CD4-positive, CD25-positive, alpha-beta regulatory T cell (primary cell): ENCODE data around the gene IGLON5. TPM values are rescaled to one million over a fixed set of nuclear protein-coding genes. Genes with fewer than 3 reads are reported as not detected.

Experiments
- ATAC-seq, 2 donors: fragments of 150-1000 bp; cut with Tn5 transposase; one replicate each; pipeline ENCODE4 v1.10.0; 2021; ENCODE audit warnings: low read depth in 2 of 2, moderate number of reproducible peaks in 2 of 2, moderate library complexity in 1 of 2
- DNase-seq, 3 donors: peaks; one replicate each; pipeline versions ENCODE4 v3.0.0 to v3.0.0-alpha.2; 2012 to 2022; ENCODE audit warnings: mixed read lengths in 1 of 3
- H3K27ac ChIP-seq: one replicate; pipeline ENCODE4 v1.7.0; 2013; ENCODE audit warnings: mild to moderate bottlenecking, low read length; ENCODE audit not compliant: insufficient read depth, poor library complexity, severe bottlenecking
- H3K27me3 ChIP-seq: one replicate; pipeline ENCODE4 v1.7.0; 2013; ENCODE audit warnings: low read length; ENCODE audit not compliant: control insufficient read depth, insufficient read depth
- H3K36me3 ChIP-seq: one replicate; pipeline ENCODE4 v1.7.0; 2013; ENCODE audit warnings: mild to moderate bottlenecking, low read length, moderate library complexity; ENCODE audit not compliant: control insufficient read depth, insufficient read depth
- H3K4me1 ChIP-seq: 2 replicates; pipeline ENCODE4 v1.7.0; 2013; ENCODE audit warnings: mild to moderate bottlenecking, low read length; ENCODE audit not compliant: insufficient read depth, control insufficient read depth, poor library complexity, severe bottlenecking
- H3K4me3 ChIP-seq: one replicate; pipeline ENCODE4 v1.7.0; 2013; ENCODE audit warnings: low read depth, mild to moderate bottlenecking, low read length, moderate library complexity
- H3K9me3 ChIP-seq, 2 experiments: 1 replicate in 1 of 2; 2 replicates in 1 of 2; pipeline ENCODE4 v1.7.0; 2013; ENCODE audit warnings: low read length in 2 of 2, mild to moderate bottlenecking in 1 of 2, moderate library complexity in 1 of 2; ENCODE audit not compliant: control insufficient read depth in 2 of 2
- H3K27ac Mint-ChIP-seq, 3 donors: one replicate each; pipeline ENCODE4 v1.8.0; 2020 to 2022; ENCODE audit warnings: mild to moderate bottlenecking in 3 of 3, mixed read lengths in 3 of 3, moderate library complexity in 2 of 3
- H3K27me3 Mint-ChIP-seq: one replicate; pipeline ENCODE4 v1.8.0; 2022; ENCODE audit warnings: mild to moderate bottlenecking, mixed read lengths
- H3K36me3 Mint-ChIP-seq: one replicate; pipeline ENCODE4 v1.8.0; 2020; ENCODE audit warnings: mixed read lengths
- H3K4me1 Mint-ChIP-seq, 4 donors: one replicate each; pipeline ENCODE4 v1.8.0; 2020 to 2022; ENCODE audit warnings: mixed read lengths in 4 of 4, mild to moderate bottlenecking in 1 of 4
- H3K4me3 Mint-ChIP-seq, 4 donors: one replicate each; pipeline ENCODE4 v1.8.0; 2020 to 2022; ENCODE audit warnings: mild to moderate bottlenecking in 4 of 4, mixed read lengths in 4 of 4, moderate library complexity in 3 of 4
- H3K9me3 Mint-ChIP-seq, 7 donors: one replicate each; pipeline ENCODE4 v1.8.0; 2020 to 2022; ENCODE audit warnings: mixed read lengths in 7 of 7, mild to moderate bottlenecking in 3 of 7, moderate library complexity in 2 of 7
- polyA plus RNA-seq, 4 donors: library from polyadenylated mRNA; unstranded; fragments of 300-500 nt; fragmentation: Illumina TruSeq; gene quantifications; one replicate each; pipeline ENCODE4 v1.2.3, GENCODE V29; 2021
- total RNA-seq: library from RNA; stranded (reverse); gene quantifications from one replicate; pipeline ENCODE4 v1.2.3, GENCODE V29; 2022

IGLON5 gene
- total and polyA plus RNA-seq, 5 donors from 2014 or later, result not detected

GRCh38 chr19:51364200-51365106, 53.0 kb downstream of the IGLON5 start:
- H3K27ac Mint-ChIP-seq, result peak overlapping the region in 1 of 3 donors; percentile 34
- peaks cover 0 to 56% (median 36%) of the 10 kb centered on the region in 4 donors for H3K4me1 Mint-ChIP-seq
- H3K4me3 Mint-ChIP-seq, result peak overlapping the region; percentile 69 to 94 (median 83)
- H3K27me3 ChIP-seq, result no peaks in the 10 kb centered on the region
- no peak overlapping the region for H3K27ac ChIP-seq
- H3K36me3 Mint-ChIP-seq, result no peaks in the 10 kb centered on the region
- DNase-seq (no peak), ATAC-seq (no peak)
- no peaks in the 10 kb centered on the region for H3K36me3 ChIP-seq
- no peaks in the 10 kb centered on the region for H3K27me3 Mint-ChIP-seq
- no peaks in the 10 kb centered on the region for H3K9me3 ChIP-seq
- peaks cover 38% of the 10 kb centered on the region for H3K4me1 ChIP-seq
- H3K4me3 ChIP-seq, result no peak overlapping the region
- no peaks in the 10 kb centered on the region for H3K9me3 Mint-ChIP-seq

- H3K4me1 Mint-ChIP-seq, result peaks cover 0 to 59% (median 38%) of the 10 kb centered on the region in 4 donors
- no peaks in the 10 kb centered on the region for H3K36me3 Mint-ChIP-seq
- peak overlapping the region; percentile 94 to 98 (median 96) for H3K27ac Mint-ChIP-seq
- Histone ChIP-seq H3K9me3 (no peaks in the 10 kb centered on the region), H3K36me3 (no peaks in the 10 kb centered on the region), H3K4me3 (peak overlapping the region; percentile 95), H3K27me3 (no peaks in the 10 kb centered on the region), H3K27ac (peak overlapping the region; percentile 84), H3K4me1 (peaks cover 38% of the 10 kb centered on the region)
- ATAC-seq, result no peak
- H3K27me3 Mint-ChIP-seq, result no peaks in the 10 kb centered on the region
- peak in 2 of 3 donors; percentile 25 to 43 for DNase-seq
- peak overlapping the region; percentile 92 to 100 (median 98) for H3K4me3 Mint-ChIP-seq
- H3K9me3 Mint-ChIP-seq, result no peaks in the 10 kb centered on the region
Measured at GRCh38 chr19:51365211-51365964, 53.9 kb downstream of the IGLON5 start.

GRCh38 chr19:51365965-51366388, 54.5 kb downstream of the IGLON5 start, which contains the start of gene ETFB:
TSS of gene ETFB (minus strand) at chr19:51366388. CDS start at chr19:51366326, 62 bp downstream.
- peaks cover 38% of the 10 kb centered on the region for H3K4me1 ChIP-seq
- DNase-seq, result no peak

GRCh38 chr19:51366389-51367254, 55.2 kb downstream of the IGLON5 start:
- peaks cover 38% of the 10 kb centered on the region for H3K4me1 ChIP-seq
- H3K4me3 ChIP-seq, result peak overlapping the region; percentile 95

More at GRCh38 chr19:51365965-51366388, 54.5 kb downstream of the IGLON5 start, which contains the start of gene ETFB:
- H3K36me3 ChIP-seq, result no peaks in the 10 kb centered on the region
- no peaks in the 10 kb centered on the region for H3K9me3 ChIP-seq
- H3K4me3 Mint-ChIP-seq, result peak within 1 kb of the TSS; percentile 92 to 100 (median 98)
- H3K9me3 Mint-ChIP-seq, result no peaks in the 10 kb centered on the region
- peak within 1 kb of the TSS; percentile 95 for H3K4me3 ChIP-seq
- no peaks in the 10 kb centered on the region for H3K27me3 ChIP-seq
- H3K4me1 Mint-ChIP-seq, result peaks cover 0 to 63% (median 40%) of the 10 kb centered on the region in 4 donors
- H3K36me3 Mint-ChIP-seq, result no peaks in the 10 kb centered on the region
- peak within 1 kb of the TSS; percentile 94 to 98 (median 96) for H3K27ac Mint-ChIP-seq
- no peak for ATAC-seq
- H3K27me3 Mint-ChIP-seq, result no peaks in the 10 kb centered on the region
- H3K27ac ChIP-seq, result peak within 1 kb of the TSS; percentile 84

DNA sequence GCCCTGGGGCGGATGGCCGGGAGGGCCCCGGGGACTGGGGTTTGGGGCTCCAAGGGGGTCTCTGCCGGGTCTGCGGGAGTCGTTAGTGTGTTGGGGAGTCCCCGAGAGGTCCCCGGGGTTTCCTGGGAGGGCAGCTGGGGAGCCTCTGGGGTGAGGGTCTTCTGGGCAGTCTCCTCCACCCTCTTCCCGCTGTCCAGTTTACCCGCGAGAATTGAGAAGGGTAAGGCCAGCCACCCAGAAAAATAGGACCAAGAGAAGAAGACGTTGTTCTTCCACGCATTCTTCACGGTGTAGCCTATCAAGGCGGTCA, 55.8 kb downstream of the IGLON5 start:
- Histone ChIP-seq H3K4me1 (peaks cover 44% of the 10 kb centered on the region), H3K4me3 (peak overlapping the region; percentile 85), H3K27me3 (no peaks in the 10 kb centered on the region), H3K36me3 (no peaks in the 10 kb centered on the region), H3K27ac (peak overlapping the region; percentile 84), H3K9me3 (no peaks in the 10 kb centered on the region)
- peak overlapping the region; percentile 92 to 100 (median 98) for H3K4me3 Mint-ChIP-seq
- H3K4me1 Mint-ChIP-seq, result peaks cover 0 to 70% (median 43%) of the 10 kb centered on the region in 4 donors
- H3K27me3 Mint-ChIP-seq, result no peaks in the 10 kb centered on the region
- no peak for ATAC-seq
- peak overlapping the region; percentile 90 to 96 (median 94) for H3K27ac Mint-ChIP-seq
- no peaks in the 10 kb centered on the region for H3K9me3 Mint-ChIP-seq
- no peaks in the 10 kb centered on the region for H3K36me3 Mint-ChIP-seq
- DNase-seq, result no peak

More at GRCh38 chr19:51366389-51367254, 55.2 kb downstream of the IGLON5 start:
- Histone ChIP-seq H3K36me3 (no peaks in the 10 kb centered on the region), H3K9me3 (no peaks in the 10 kb centered on the region), H3K27me3 (no peaks in the 10 kb centered on the region), H3K27ac (peak overlapping the region; percentile 84)
- Mint-ChIP-seq H3K9me3 (no peaks in the 10 kb centered on the region), H3K36me3 (no peaks in the 10 kb centered on the region), H3K27ac (peak overlapping the region; percentile 94 to 98 (median 96)), H3K27me3 (no peaks in the 10 kb centered on the region), H3K4me1 (peaks cover 0 to 70% (median 43%) of the 10 kb centered on the region in 4 donors), H3K4me3 (peak overlapping the region; percentile 92 to 100 (median 98))
- DNase-seq (peak; percentile 88 to 96 (median 92)), ATAC-seq (peak; percentile 53 to 58)

GRCh38 chr19:51367565-51368365, 56.3 kb downstream of the IGLON5 start:
- H3K4me1 ChIP-seq, result peaks cover 46% of the 10 kb centered on the region
- H3K36me3 ChIP-seq, result no peaks in the 10 kb centered on the region
- H3K9me3 Mint-ChIP-seq, result no peaks in the 10 kb centered on the region

More at GRCh38 chr19:51367565-51368365, 56.3 kb downstream of the IGLON5 start:
- Histone ChIP-seq H3K27me3 (no peaks in the 10 kb centered on the region), H3K4me3 (peak overlapping the region; percentile 85), H3K27ac (peak overlapping the region; percentile 84), H3K9me3 (no peaks in the 10 kb centered on the region)
- Mint-ChIP-seq H3K36me3 (no peaks in the 10 kb centered on the region), H3K4me1 (peaks cover 0 to 70% (median 43%) of the 10 kb centered on the region in 4 donors), H3K27ac (peak overlapping the region; percentile 90 to 96 (median 94)), H3K4me3 (peak overlapping the region; percentile 92 to 100 (median 98)), H3K27me3 (no peaks in the 10 kb centered on the region)
- DNase-seq (peak; percentile 92 to 99 (median 93)), ATAC-seq (peak; percentile 82 to 84)
